ENCODE results near the gene PHF21B. TPM values are rescaled to one million over a fixed set of nuclear protein-coding genes. Genes with fewer than 3 reads are reported as not detected.

The PHF21B gene
- total RNA-seq, 1 experiment from 2014 or later: 3.9 TPM

- DNase-seq (ENCODE audit: low read depth): no peak
These were observed 162.4 kb downstream of the PHF21B start for GRCh38 chr22:44847380-44847779.

GRCh38 chr22:44846726-44847275, 163.0 kb downstream of the PHF21B start:
- no peak for DNase-seq (ENCODE audit: low read depth)

- DNase-seq (ENCODE audit: low read depth): no peak
These were observed 163.7 kb downstream of the PHF21B start for GRCh38 chr22:44845796-44846720.

- DNase-seq (ENCODE audit: low read depth): no peak
These were observed 164.6 kb downstream of the PHF21B start for GRCh38 chr22:44845191-44845590.

- no peak for DNase-seq (ENCODE audit: low read depth)
These were observed 167.4 kb downstream of the PHF21B start for GRCh38 chr22:44842417-44842816.

GRCh38 chr22:44840611-44841322, 169.0 kb downstream of the PHF21B start:
- DNase-seq (ENCODE audit: low read depth): no peak

GRCh38 chr22:44839721-44840120, 170.1 kb downstream of the PHF21B start:
- no peak for DNase-seq (ENCODE audit: low read depth)

- no peak for DNase-seq (ENCODE audit: low read depth)
These were observed 170.7 kb downstream of the PHF21B start for GRCh38 chr22:44839061-44839460.

- DNase-seq (ENCODE audit: low read depth): no peak
These were observed 171.3 kb downstream of the PHF21B start for GRCh38 chr22:44838316-44839016.

- no peak for DNase-seq (ENCODE audit: low read depth)
These were observed 172.3 kb downstream of the PHF21B start for GRCh38 chr22:44837481-44837880.

GRCh38 chr22:44834065-44834464, 175.7 kb downstream of the PHF21B start:
- DNase-seq (ENCODE audit: low read depth): no peak

GRCh38 chr22:44831885-44832284, 177.9 kb downstream of the PHF21B start:
- DNase-seq (ENCODE audit: low read depth): no peak

Other genes starting within 250 kb of the PHF21B start
- gene NUP50, start 153.9 kb upstream of the PHF21B start, total RNA-seq (2014; rRNA removed; shearing (Covaris generic)): 124 and 160 TPM in 2 replicates
- 51.3 and 87.7 TPM in 2 replicates for gene KIAA0930, start 230.9 kb upstream of the PHF21B start, total RNA-seq (2014; rRNA removed; shearing (Covaris generic))

Data from HT1080 (cell line).